GM12878 (cell line): Measurements from ENCODE around the gene SLC25A47. TPM values are rescaled to one million over a fixed set of nuclear protein-coding genes. Genes with fewer than 3 reads are reported as not detected.

Source experiments
- ATAC-seq: fragments of 200-7000 bp; cut with Tn5 transposase; 3 replicates; pipeline ENCODE4 v1.9.1; 2020; ENCODE audit warnings: mild to moderate bottlenecking, moderate library complexity
- BruUV-seq: library from RNA; stranded (reverse); fragments of 400-500 nt; replicated peaks from 2 replicates; lab custom pipeline; 2021; lab: Mats Ljungman, UMichigan
- CTCF ChIA-PET: fragments of 300-600 bp; sonication (Branson Sonifier 250); formaldehyde crosslinking; extraction: SDS; loops from one replicate; lab custom pipeline; 2021; ENCODE audit warnings: inconsistent platforms; lab: Yijun Ruan, JAX
- POLR2A ChIA-PET: fragments of 350-600 bp; formaldehyde crosslinking; extraction: SDS; loops from one replicate; lab custom pipeline; 2021; ENCODE audit warnings: inconsistent platforms; lab: Charles Lee
- RAD21 ChIA-PET: fragments of 300-600 bp; sonication (Branson Sonifier 250); formaldehyde crosslinking; loops from one replicate; lab custom pipeline; 2023; ENCODE audit warnings: antibody characterized with exemption; ENCODE audit not compliant: unreplicated experiment; lab: Charles Lee
- SMC1A ChIA-PET: fragments of 300-600 bp; sonication (Branson Sonifier 250); formaldehyde crosslinking; loops from one replicate; lab custom pipeline; 2023; ENCODE audit not compliant: unreplicated experiment, uncharacterized antibody; lab: Charles Lee
- DNase-seq: peaks from one replicate; pipeline ENCODE4 v3.0.0-alpha.2; 2011; ENCODE audit warnings: low read depth, low spot score
- FAIRE-seq: peaks from 3 replicates; lab custom pipeline; 2011; peaks lifted over from hg19 to GRCh38; lab: Jason Lieb, UNC
- H2AFZ ChIP-seq: 2 replicates; pipeline ENCODE4 v1.6.0; 2011; ENCODE audit warnings: low read depth, low read length, control low read depth; ENCODE audit not compliant: control insufficient read depth
- H3K27ac ChIP-seq: 2 replicates; pipeline ENCODE4 v1.5.1; 2011; ENCODE audit warnings: control low read depth; ENCODE audit not compliant: control insufficient read depth, insufficient read depth
- H3K27me3 ChIP-seq, 2 experiments: replicated peaks in 1 of 2; 2 replicates each; pipeline versions ENCODE4 v1.6.0 to v1.6.1; 2011; ENCODE audit warnings: low read length in 1 of 2; ENCODE audit not compliant: control insufficient read depth in 2 of 2, insufficient read depth in 2 of 2
- H3K36me3 ChIP-seq, 2 experiments: 2 replicates each; pipeline ENCODE4 v1.5.1; 2011; ENCODE audit warnings: low read length in 1 of 2; ENCODE audit not compliant: control insufficient read depth in 2 of 2, insufficient read depth in 2 of 2
- H3K4me1 ChIP-seq: 2 replicates; pipeline ENCODE4 v1.6.1; 2011; ENCODE audit warnings: mild to moderate bottlenecking, low read length, moderate library complexity, mixed read lengths; ENCODE audit not compliant: control insufficient read depth, insufficient read depth
- H3K4me2 ChIP-seq: 2 replicates; pipeline ENCODE4 v1.6.0; 2011; ENCODE audit warnings: control low read depth; ENCODE audit not compliant: control insufficient read depth, insufficient read depth
- H3K4me3 ChIP-seq: fragments of 200-600 bp; sonication (generic); 2 replicates; pipeline ENCODE4 v1.5.1; 2016
- H3K79me2 ChIP-seq: 2 replicates; pipeline ENCODE4 v1.6.0; 2011; ENCODE audit warnings: low read length; ENCODE audit not compliant: control insufficient read depth, insufficient read depth
- H3K9ac ChIP-seq: 2 replicates; pipeline ENCODE4 v1.8.0; 2011; ENCODE audit warnings: low read length, control low read depth, mixed read lengths; ENCODE audit not compliant: control insufficient read depth, insufficient read depth
- H3K9me3 ChIP-seq: replicated peaks from 3 replicates; pipeline ENCODE4 v1.5.1; 2011; ENCODE audit warnings: mild to moderate bottlenecking, low read length; ENCODE audit not compliant: control insufficient read depth, insufficient read depth
- H4K20me1 ChIP-seq: 2 replicates; pipeline ENCODE4 v1.6.0; 2011; ENCODE audit not compliant: control insufficient read depth, insufficient read depth
- ATF7 ChIP-seq: fragments of 450-650 bp; IDR thresholded peaks from 2 replicates; pipeline ENCODE4 v1.6.1; 2016; ENCODE audit warnings: low read depth, mild to moderate bottlenecking
- CREB1 ChIP-seq: IDR thresholded peaks from 2 replicates; pipeline ENCODE4 v1.6.1; 2012; ENCODE audit warnings: low read depth, mild to moderate bottlenecking, inconsistent platforms
- MYB ChIP-seq: fragments of 150-350 bp; IDR thresholded peaks from 2 replicates; pipeline ENCODE4 v1.6.1; 2014; ENCODE audit warnings: mild to moderate bottlenecking, low read depth, low read length, borderline replicate concordance
- NRF1 ChIP-seq: conservative IDR thresholded peaks from 2 replicates; pipeline ENCODE4 v1.6.1; 2011; ENCODE audit warnings: mild to moderate bottlenecking, low read depth, low read length, improper control_type of control experiment
- SUZ12 ChIP-seq: fragments of 200-600 bp; sonication (generic); IDR thresholded peaks from one replicate; pipeline ENCODE4 v1.6.1; 2018; ENCODE audit warnings: antibody characterized with exemption, mild to moderate bottlenecking; ENCODE audit not compliant: unreplicated experiment
- WGBS: methylation state at CpG from one replicate; pipeline ENCODE4 v1.1.6; 2016; ENCODE audit warnings: low lambda C conversion rate; ENCODE audit not compliant: insufficient replicate concordance, insufficient coverage; ENCODE audit errors: missing lambda C conversion rate; 5-methylcytosine and 5-hydroxymethylcytosine counted together
- in situ Hi-C: fragments of 300-500 bp; cut with MboI; formaldehyde crosslinking; loops from 9 replicates; pipeline ENCODE4 v1.14.3; 2018; ENCODE audit warnings: mixed read lengths
- intact Hi-C: fragments of 100-400 bp; cut with micrococcal nuclease; formaldehyde crosslinking; loops from one replicate; pipeline ENCODE4 v1.14.2; 2022; ENCODE audit not compliant: unreplicated experiment
- polyA plus RNA-seq, 11 experiments: library from polyadenylated mRNA; depleted of rRNA in 4 of 11; unstranded in 6 of 11; stranded (reverse) in 5 of 11; fragments of >200 nt; fragmentation: Nextera tagmentation in 4 of 11; fragmentation: Illumina TruSeq in 1 of 11; extraction: Ambion mirVana in 4 of 11; extraction: Trizol in 1 of 11; gene quantifications; 1 replicate in 1 of 11; 2 replicates in 10 of 11; pipeline versions ENCODE4 v1.2.1 to v1.2.3, GENCODE V29; 2011 to 2016; ENCODE audit warnings: inconsistent platforms in 2 of 11, missing spikeins in 2 of 11, low read depth in 1 of 11
- total RNA-seq, 4 experiments: library from RNA; depleted of rRNA in 3 of 4; stranded (reverse); fragments of >200 nt in 3 of 4; fragmentation: Illumina TruSeq in 1 of 4; extraction: Trizol in 1 of 4; gene quantifications; 2 replicates each; pipeline versions ENCODE4 v1.2.1 to v1.2.3, GENCODE V29; 2013 to 2021
- TF ChIP-seq, protein P1 (sequence below): fragments of 450-650 bp; IDR thresholded peaks from 2 replicates; pipeline ENCODE4 v1.6.1; 2017; ENCODE audit warnings: mild to moderate bottlenecking, moderate library complexity
- TF ChIP-seq, protein P2 (sequence below): IDR thresholded peaks from 2 replicates; pipeline ENCODE4 v1.6.1; 2012; ENCODE audit warnings: low read depth, low read length, improper control_type of control experiment
- TF ChIP-seq, protein P3 (sequence below): fragments of 450-650 bp; IDR thresholded peaks from 2 replicates; pipeline ENCODE4 v1.6.1; 2017; ENCODE audit warnings: mild to moderate bottlenecking
- TF ChIP-seq, protein P4 (sequence below): fragments of 150-350 bp; IDR thresholded peaks from 2 replicates; pipeline ENCODE4 v1.6.1; 2016; ENCODE audit warnings: low read depth, low read length
- TF ChIP-seq, protein P5 (sequence below): IDR thresholded peaks from 2 replicates; pipeline ENCODE4 v1.6.1; 2011; ENCODE audit warnings: low read depth, low read length, improper control_type of control experiment, borderline replicate concordance

The SLC25A47 gene
- total and polyA plus RNA-seq, 10 of the 15 experiments (the other 5 are each of a cell fraction or from before 2014, with no cell fraction given), result 0.14 TPM; not detected in 9

DNA sequence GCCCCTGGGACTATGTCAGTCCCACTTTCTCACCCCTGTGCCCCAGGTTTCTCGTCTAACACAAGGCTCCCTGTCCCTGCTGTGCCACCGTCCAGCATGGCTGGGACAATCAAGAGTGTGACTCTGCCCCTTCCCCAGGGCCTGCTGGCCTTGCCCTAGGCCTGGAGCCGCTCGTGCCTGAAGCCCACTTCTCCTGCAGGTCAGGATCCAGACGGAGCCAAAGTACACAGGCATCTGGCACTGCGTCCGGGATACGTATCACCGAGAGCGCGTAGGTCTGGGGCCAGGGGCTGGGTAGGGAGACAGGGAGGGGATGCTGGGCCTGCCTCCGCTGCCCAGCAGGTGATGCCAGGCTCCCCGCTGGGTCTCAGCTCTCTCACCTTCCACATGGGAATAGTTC is 2.8 kb downstream of the SLC25A47 start (continued):
- TF ChIP-seq CREB1, result no peak
- TF ChIP-seq, protein P1, sequence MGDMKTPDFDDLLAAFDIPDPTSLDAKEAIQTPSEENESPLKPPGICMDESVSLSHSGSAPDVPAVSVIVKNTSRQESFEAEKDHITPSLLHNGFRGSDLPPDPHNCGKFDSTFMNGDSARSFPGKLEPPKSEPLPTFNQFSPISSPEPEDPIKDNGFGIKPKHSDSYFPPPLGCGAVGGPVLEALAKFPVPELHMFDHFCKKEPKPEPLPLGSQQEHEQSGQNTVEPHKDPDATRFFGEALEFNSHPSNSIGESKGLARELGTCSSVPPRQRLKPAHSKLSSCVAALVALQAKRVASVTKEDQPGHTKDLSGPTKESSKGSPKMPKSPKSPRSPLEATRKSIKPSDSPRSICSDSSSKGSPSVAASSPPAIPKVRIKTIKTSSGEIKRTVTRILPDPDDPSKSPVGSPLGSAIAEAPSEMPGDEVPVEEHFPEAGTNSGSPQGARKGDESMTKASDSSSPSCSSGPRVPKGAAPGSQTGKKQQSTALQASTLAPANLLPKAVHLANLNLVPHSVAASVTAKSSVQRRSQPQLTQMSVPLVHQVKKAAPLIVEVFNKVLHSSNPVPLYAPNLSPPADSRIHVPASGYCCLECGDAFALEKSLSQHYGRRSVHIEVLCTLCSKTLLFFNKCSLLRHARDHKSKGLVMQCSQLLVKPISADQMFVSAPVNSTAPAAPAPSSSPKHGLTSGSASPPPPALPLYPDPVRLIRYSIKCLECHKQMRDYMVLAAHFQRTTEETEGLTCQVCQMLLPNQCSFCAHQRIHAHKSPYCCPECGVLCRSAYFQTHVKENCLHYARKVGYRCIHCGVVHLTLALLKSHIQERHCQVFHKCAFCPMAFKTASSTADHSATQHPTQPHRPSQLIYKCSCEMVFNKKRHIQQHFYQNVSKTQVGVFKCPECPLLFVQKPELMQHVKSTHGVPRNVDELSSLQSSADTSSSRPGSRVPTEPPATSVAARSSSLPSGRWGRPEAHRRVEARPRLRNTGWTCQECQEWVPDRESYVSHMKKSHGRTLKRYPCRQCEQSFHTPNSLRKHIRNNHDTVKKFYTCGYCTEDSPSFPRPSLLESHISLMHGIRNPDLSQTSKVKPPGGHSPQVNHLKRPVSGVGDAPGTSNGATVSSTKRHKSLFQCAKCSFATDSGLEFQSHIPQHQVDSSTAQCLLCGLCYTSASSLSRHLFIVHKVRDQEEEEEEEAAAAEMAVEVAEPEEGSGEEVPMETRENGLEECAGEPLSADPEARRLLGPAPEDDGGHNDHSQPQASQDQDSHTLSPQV, result no peak
- TF ChIP-seq, protein P2, sequence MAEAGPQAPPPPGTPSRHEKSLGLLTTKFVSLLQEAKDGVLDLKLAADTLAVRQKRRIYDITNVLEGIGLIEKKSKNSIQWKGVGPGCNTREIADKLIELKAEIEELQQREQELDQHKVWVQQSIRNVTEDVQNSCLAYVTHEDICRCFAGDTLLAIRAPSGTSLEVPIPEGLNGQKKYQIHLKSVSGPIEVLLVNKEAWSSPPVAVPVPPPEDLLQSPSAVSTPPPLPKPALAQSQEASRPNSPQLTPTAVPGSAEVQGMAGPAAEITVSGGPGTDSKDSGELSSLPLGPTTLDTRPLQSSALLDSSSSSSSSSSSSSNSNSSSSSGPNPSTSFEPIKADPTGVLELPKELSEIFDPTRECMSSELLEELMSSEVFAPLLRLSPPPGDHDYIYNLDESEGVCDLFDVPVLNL, result no peak

DNA sequence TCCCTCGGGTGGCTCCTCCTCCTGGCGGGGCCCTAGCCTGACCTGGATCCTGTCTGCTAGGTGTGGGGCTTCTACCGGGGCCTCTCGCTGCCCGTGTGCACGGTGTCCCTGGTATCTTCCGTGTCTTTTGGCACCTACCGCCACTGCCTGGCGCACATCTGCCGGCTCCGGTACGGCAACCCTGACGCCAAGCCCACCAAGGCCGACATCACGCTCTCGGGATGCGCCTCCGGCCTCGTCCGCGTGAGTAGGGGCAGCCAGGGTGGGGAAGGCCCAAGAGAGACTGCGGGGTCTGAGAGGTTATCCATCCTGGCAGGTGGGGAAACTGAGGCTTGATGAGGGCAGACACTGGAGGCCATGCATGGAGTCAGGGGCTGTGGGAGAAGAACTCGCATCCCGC is 4.0 kb downstream of the SLC25A47 start:
- ChIA-PET CTCF (interaction anchor here (0.9 kb wide), 1 partner anchor 9 kb away, joined by 3 read pairs; no protein-coding TSS in a partner anchor), SMC1A (no interaction called here)
- TF ChIP-seq, protein P3, sequence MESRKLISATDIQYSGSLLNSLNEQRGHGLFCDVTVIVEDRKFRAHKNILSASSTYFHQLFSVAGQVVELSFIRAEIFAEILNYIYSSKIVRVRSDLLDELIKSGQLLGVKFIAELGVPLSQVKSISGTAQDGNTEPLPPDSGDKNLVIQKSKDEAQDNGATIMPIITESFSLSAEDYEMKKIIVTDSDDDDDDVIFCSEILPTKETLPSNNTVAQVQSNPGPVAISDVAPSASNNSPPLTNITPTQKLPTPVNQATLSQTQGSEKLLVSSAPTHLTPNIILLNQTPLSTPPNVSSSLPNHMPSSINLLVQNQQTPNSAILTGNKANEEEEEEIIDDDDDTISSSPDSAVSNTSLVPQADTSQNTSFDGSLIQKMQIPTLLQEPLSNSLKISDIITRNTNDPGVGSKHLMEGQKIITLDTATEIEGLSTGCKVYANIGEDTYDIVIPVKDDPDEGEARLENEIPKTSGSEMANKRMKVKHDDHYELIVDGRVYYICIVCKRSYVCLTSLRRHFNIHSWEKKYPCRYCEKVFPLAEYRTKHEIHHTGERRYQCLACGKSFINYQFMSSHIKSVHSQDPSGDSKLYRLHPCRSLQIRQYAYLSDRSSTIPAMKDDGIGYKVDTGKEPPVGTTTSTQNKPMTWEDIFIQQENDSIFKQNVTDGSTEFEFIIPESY, result no peak
- no peak for TF ChIP-seq MYB
- TF ChIP-seq NRF1, result no peak
- TF ChIP-seq ATF7, result no peak
- TF ChIP-seq SUZ12, result no peak
- TF ChIP-seq, protein P4, sequence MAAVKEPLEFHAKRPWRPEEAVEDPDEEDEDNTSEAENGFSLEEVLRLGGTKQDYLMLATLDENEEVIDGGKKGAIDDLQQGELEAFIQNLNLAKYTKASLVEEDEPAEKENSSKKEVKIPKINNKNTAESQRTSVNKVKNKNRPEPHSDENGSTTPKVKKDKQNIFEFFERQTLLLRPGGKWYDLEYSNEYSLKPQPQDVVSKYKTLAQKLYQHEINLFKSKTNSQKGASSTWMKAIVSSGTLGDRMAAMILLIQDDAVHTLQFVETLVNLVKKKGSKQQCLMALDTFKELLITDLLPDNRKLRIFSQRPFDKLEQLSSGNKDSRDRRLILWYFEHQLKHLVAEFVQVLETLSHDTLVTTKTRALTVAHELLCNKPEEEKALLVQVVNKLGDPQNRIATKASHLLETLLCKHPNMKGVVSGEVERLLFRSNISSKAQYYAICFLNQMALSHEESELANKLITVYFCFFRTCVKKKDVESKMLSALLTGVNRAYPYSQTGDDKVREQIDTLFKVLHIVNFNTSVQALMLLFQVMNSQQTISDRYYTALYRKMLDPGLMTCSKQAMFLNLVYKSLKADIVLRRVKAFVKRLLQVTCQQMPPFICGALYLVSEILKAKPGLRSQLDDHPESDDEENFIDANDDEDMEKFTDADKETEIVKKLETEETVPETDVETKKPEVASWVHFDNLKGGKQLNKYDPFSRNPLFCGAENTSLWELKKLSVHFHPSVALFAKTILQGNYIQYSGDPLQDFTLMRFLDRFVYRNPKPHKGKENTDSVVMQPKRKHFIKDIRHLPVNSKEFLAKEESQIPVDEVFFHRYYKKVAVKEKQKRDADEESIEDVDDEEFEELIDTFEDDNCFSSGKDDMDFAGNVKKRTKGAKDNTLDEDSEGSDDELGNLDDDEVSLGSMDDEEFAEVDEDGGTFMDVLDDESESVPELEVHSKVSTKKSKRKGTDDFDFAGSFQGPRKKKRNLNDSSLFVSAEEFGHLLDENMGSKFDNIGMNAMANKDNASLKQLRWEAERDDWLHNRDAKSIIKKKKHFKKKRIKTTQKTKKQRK, result no peak
- TF ChIP-seq, protein P5, sequence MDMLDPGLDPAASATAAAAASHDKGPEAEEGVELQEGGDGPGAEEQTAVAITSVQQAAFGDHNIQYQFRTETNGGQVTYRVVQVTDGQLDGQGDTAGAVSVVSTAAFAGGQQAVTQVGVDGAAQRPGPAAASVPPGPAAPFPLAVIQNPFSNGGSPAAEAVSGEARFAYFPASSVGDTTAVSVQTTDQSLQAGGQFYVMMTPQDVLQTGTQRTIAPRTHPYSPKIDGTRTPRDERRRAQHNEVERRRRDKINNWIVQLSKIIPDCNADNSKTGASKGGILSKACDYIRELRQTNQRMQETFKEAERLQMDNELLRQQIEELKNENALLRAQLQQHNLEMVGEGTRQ, result no peak

More for the DNA sequence above, 4.0 kb downstream of the SLC25A47 start:
- POLR2A ChIA-PET, result no interaction called here
- Histone ChIP-seq H3K9ac (no peak overlapping the region), H3K27ac (no peak overlapping the region), H3K27me3 (no peaks in the 10 kb centered on the region), H3K36me3 (no peaks in the 10 kb centered on the region), H3K4me2 (no peak overlapping the region), H4K20me1 (no peaks in the 10 kb centered on the region), H2AFZ (no peak overlapping the region), H3K4me1 (no peaks in the 10 kb centered on the region), H3K79me2 (no peaks in the 10 kb centered on the region), H3K9me3 (no peaks in the 10 kb centered on the region), H3K4me3 (no peak overlapping the region)
- DNase-seq (no peak), FAIRE-seq (no peak), ATAC-seq (no peak)
- intact Hi-C loops (no loop called here), in situ Hi-C loops (no loop called here)
- 86% methylated on average over 23 of the region's 24 CpGs for WGBS
- BruUV-seq, result no TSS peak
- RAD21 ChIA-PET, result no interaction called here
